ENCODE measurements around the gene NEIL1.
A peak's percentile ranks its signal among the peaks of the same experiment; 100 is the strongest.
"Not testable (repeated sequence)": the region's sequence is repeated elsewhere in the genome, so short reads cannot be mapped to it uniquely, and the experiment has no call there.

Gene NEIL1

GRCh38 chr15:75333654-75334419 lies 13.0 kb upstream of the NEIL1 start:
- not testable (repeated sequence) for DNase-seq

- DNase-seq, result no peak
These were observed 11.5 kb upstream of the NEIL1 start for GRCh38 chr15:75335313-75335704.

GRCh38 chr15:75335705-75336355 lies 11.0 kb upstream of the NEIL1 start, which contains the start of gene COMMD4:
Gene COMMD4 (plus strand): TSS chr15:75336063. CDS start chr15:75336090, 27 bp downstream.
- DNase-seq, result peak; percentile 86

GRCh38 chr15:75338661-75339240 lies 8.1 kb upstream of the NEIL1 start:
- DNase-seq, result no peak

- no peak for DNase-seq
These were observed 7.2 kb upstream of the NEIL1 start for GRCh38 chr15:75339531-75340240.

- no peak for DNase-seq
These were observed 4.6 kb upstream of the NEIL1 start for GRCh38 chr15:75342221-75342620.

GRCh38 chr15:75343953-75344352 lies 2.9 kb upstream of the NEIL1 start:
- not testable (repeated sequence) for DNase-seq

GRCh38 chr15:75347222-75348033 lies 589 bp downstream of the NEIL1 start:
- no peak for DNase-seq

GRCh38 chr15:75348034-75348561 lies 1.3 kb downstream of the NEIL1 start:
- DNase-seq, result no peak

- no peak for DNase-seq
These were observed 1.9 kb downstream of the NEIL1 start for GRCh38 chr15:75348562-75349350.

- not testable (repeated sequence) for DNase-seq
These were observed 2.5 kb downstream of the NEIL1 start for GRCh38 chr15:75349351-75349669.

- DNase-seq, result no peak
These were observed 3.2 kb downstream of the NEIL1 start for GRCh38 chr15:75349851-75350588.

GRCh38 chr15:75350601-75351361 lies 3.9 kb downstream of the NEIL1 start:
- DNase-seq, result no peak

GRCh38 chr15:75352186-75353080 lies 5.6 kb downstream of the NEIL1 start:
- no peak for DNase-seq

- no peak for DNase-seq
These were observed 6.8 kb downstream of the NEIL1 start for GRCh38 chr15:75353604-75354003.

- no peak for DNase-seq
These were observed 7.6 kb downstream of the NEIL1 start for GRCh38 chr15:75354454-75354853.

- DNase-seq, result no peak
These were observed 8.5 kb downstream of the NEIL1 start for GRCh38 chr15:75355369-75355768.

- no peak for DNase-seq
These were observed 9.2 kb downstream of the NEIL1 start for GRCh38 chr15:75356006-75356405.

- DNase-seq, result no peak
These were observed 9.7 kb downstream of the NEIL1 start for GRCh38 chr15:75356517-75356916.

Data from NCI-H446 treated with DMSO at 0.1 percent for 48 hours (cell line).